Stomach (tissue), 9 donors: ENCODE data around the gene DPCD. TPM values are rescaled to one million over a fixed set of nuclear protein-coding genes. Genes with fewer than 3 reads are reported as not detected.

Experiments
- DNase-seq, 2 donors: peaks; one replicate each; pipeline versions ENCODE4 v3.0.0 to v3.0.0-alpha.2; 2013 to 2019
- H3K27ac ChIP-seq, 5 donors: fragments of 200-600 bp in 4 of 5; sonication (generic) in 4 of 5; one replicate each; pipeline ENCODE4 v1.5.1; 2013 to 2019; ENCODE audit warnings: mild to moderate bottlenecking in 1 of 5, moderate library complexity in 1 of 5
- H3K27me3 ChIP-seq, 3 donors: fragments of 200-600 bp; sonication (generic); one replicate each; pipeline ENCODE4 v1.5.1; 2017 to 2019; ENCODE audit warnings: mixed run types in 1 of 3
- H3K36me3 ChIP-seq, 4 donors: fragments of 200-600 bp; sonication (generic); 1 replicate in 3 of 4; 2 replicates in 1 of 4; pipeline ENCODE4 v1.5.1; 2016 to 2019
- H3K4me1 ChIP-seq, 4 donors: fragments of 200-600 bp; sonication (generic); one replicate each; pipeline ENCODE4 v1.5.1; 2016 to 2019
- H3K4me3 ChIP-seq, 4 donors: fragments of 200-600 bp; sonication (generic) in 3 of 4; one replicate each; pipeline ENCODE4 v1.5.1; 2016 to 2019; ENCODE audit warnings: mild to moderate bottlenecking in 1 of 4
- H3K9me3 ChIP-seq, 4 donors: fragments of 200-600 bp; sonication (generic); one replicate each; pipeline ENCODE4 v1.5.1; 2016 to 2019
- CTCF ChIP-seq, 7 experiments: fragments of 450-650 bp in 4 of 7; fragments of 200-600 bp in 3 of 7; sonication (generic) in 3 of 7; IDR thresholded peaks; one replicate each; pipeline ENCODE4 v1.5.1; 2016 to 2019; ENCODE audit warnings: antibody characterized with exemption in 7 of 7, control low read depth in 2 of 7, mild to moderate bottlenecking in 1 of 7
- EP300 ChIP-seq: sonication (generic); formaldehyde crosslinking; IDR thresholded peaks from one replicate; pipeline ENCODE4 v1.6.1; 2017; ENCODE audit warnings: antibody characterized with exemption
- POLR2A ChIP-seq, 4 donors: fragments of 450-650 bp; IDR thresholded peaks; one replicate each; pipeline ENCODE4 v1.6.1; 2016; ENCODE audit warnings: antibody characterized with exemption in 4 of 4, control low read depth in 2 of 4, mild to moderate bottlenecking in 1 of 4, moderate library complexity in 1 of 4
- POLR2AphosphoS5 ChIP-seq, 3 donors: sonication (generic); formaldehyde crosslinking; IDR thresholded peaks; one replicate each; pipeline ENCODE4 v1.6.1; 2016; ENCODE audit warnings: antibody characterized with exemption in 3 of 3
- WGBS, 5 donors: extraction: QIAGEN DNeasy Blood & Tissue Kit in 3 of 5; methylation state at CpG; one replicate each; pipeline versions ENCODE4 v1.1.5 to v1.1.7; 2013 to 2018; 5-methylcytosine and 5-hydroxymethylcytosine counted together
- intact Hi-C: fragments of 100-400 bp; cut with DNase I; formaldehyde crosslinking; loops from one replicate; pipeline ENCODE4 v1.15.1; 2023; ENCODE audit warnings: low total_unique reads
- polyA plus RNA-seq, 3 donors: library from polyadenylated mRNA; stranded (reverse); fragments of 200-250 nt; gene quantifications; one replicate each; pipeline ENCODE4 v1.2.3, GENCODE V29; 2013
- total RNA-seq, 5 donors: library from RNA; depleted of rRNA; stranded (reverse); fragments of >200 nt; gene quantifications; one replicate each; pipeline versions ENCODE4 v1.1.0 to v1.2.3, GENCODE V29; 2014 to 2016
- donor health status: healthy with polysubstance abuse.
- donor health status: Bipolar disorder and iron deficiency.
- donor health status: healthy.

Gene DPCD
- total and polyA plus RNA-seq, 8 donors = 6.7 to 86.6 (median 21.1) TPM

GRCh38 chr10:101575580-101576210 lies 12.4 kb upstream of the DPCD start:
- TF ChIP-seq POLR2AphosphoS5 (IDR thresholded peaks at IDR 0.05) = no peak
- TF ChIP-seq EP300 = no peak
- TF ChIP-seq CTCF (IDR thresholded peaks at IDR 0.05) = no peak
- no peak for TF ChIP-seq POLR2A (IDR thresholded peaks at IDR 0.05)
- intact Hi-C loops = no loop called here
- H3K4me1 ChIP-seq = peaks cover 2 to 6% (median 5%) of the 10 kb centered on the region in 4 donors
- H3K27ac ChIP-seq = no peak overlapping the region
- H3K27me3 ChIP-seq = peaks cover 0 to 7% (median 0%) of the 10 kb centered on the region in 3 donors
- no peak for DNase-seq
- 85 to 90% (median 86%) methylated on average over 7 of the region's 7 CpGs for WGBS, 5 donors
- peaks cover 0 to 13% (median 7%) of the 10 kb centered on the region in 4 donors for H3K9me3 ChIP-seq
- peaks cover 15 to 53% (median 39%) of the 10 kb centered on the region in 4 donors for H3K36me3 ChIP-seq
- no peak overlapping the region for H3K4me3 ChIP-seq

- intact Hi-C loops = no loop called here
- TF ChIP-seq CTCF (IDR thresholded peaks at IDR 0.05) (no peak), POLR2AphosphoS5 (IDR thresholded peaks at IDR 0.05) (no peak), POLR2A (IDR thresholded peaks at IDR 0.05) (no peak), EP300 (no peak)
- H3K4me3 ChIP-seq = no peak overlapping the region
- peaks cover 0 to under 1% (median 0%) of the 10 kb centered on the region in 3 donors for H3K27me3 ChIP-seq
- DNase-seq = no peak
- peaks cover 0 to 13% (median 7%) of the 10 kb centered on the region in 4 donors for H3K9me3 ChIP-seq
- H3K4me1 ChIP-seq = no peaks in the 10 kb centered on the region
- no peak overlapping the region for H3K27ac ChIP-seq
- 78 to 91% (median 82%) methylated on average over 7 of the region's 7 CpGs for WGBS, 5 donors
- peaks cover 15 to 59% (median 45%) of the 10 kb centered on the region in 4 donors for H3K36me3 ChIP-seq
These were observed 11.8 kb upstream of the DPCD start for GRCh38 chr10:101576211-101576863.

GRCh38 chr10:101577121-101577871 lies 10.8 kb upstream of the DPCD start:
- 82 to 93% (median 90%) methylated on average over 6 to 7 of the region's 7 CpGs for WGBS, 5 donors
- intact Hi-C loops = no loop called here

GRCh38 chr10:101578192-101578591 lies 9.9 kb upstream of the DPCD start:
- intact Hi-C loops = no loop called here
- H3K27me3 ChIP-seq = no peaks in the 10 kb centered on the region
- no peak for DNase-seq
- H3K36me3 ChIP-seq = peaks cover 25 to 73% (median 63%) of the 10 kb centered on the region in 4 donors
- no peaks in the 10 kb centered on the region for H3K4me1 ChIP-seq
- no peak overlapping the region for H3K4me3 ChIP-seq
- no peak overlapping the region for H3K27ac ChIP-seq
- WGBS, 5 donors = 83 to 96% (median 88%) methylated on average over 5 of the region's 5 CpGs
- peaks cover 0 to 5% (median under 1%) of the 10 kb centered on the region in 4 donors for H3K9me3 ChIP-seq
- no peak for TF ChIP-seq POLR2AphosphoS5 (IDR thresholded peaks at IDR 0.05)
- no peak for TF ChIP-seq EP300
- TF ChIP-seq CTCF (IDR thresholded peaks at IDR 0.05) = no peak
- no peak for TF ChIP-seq POLR2A (IDR thresholded peaks at IDR 0.05)

More at GRCh38 chr10:101577121-101577871, 10.8 kb upstream of the DPCD start:
- Histone ChIP-seq H3K36me3 (peaks cover 19 to 69% (median 54%) of the 10 kb centered on the region in 4 donors), H3K9me3 (peaks cover 0 to 13% (median 7%) of the 10 kb centered on the region in 4 donors), H3K27me3 (no peaks in the 10 kb centered on the region), H3K4me3 (no peak overlapping the region), H3K27ac (no peak overlapping the region), H3K4me1 (no peaks in the 10 kb centered on the region)
- no peak for DNase-seq
- TF ChIP-seq POLR2A (IDR thresholded peaks at IDR 0.05) (no peak), EP300 (no peak), POLR2AphosphoS5 (IDR thresholded peaks at IDR 0.05) (no peak)
